ENCODE data around the gene BHMT2. TPM values are rescaled to one million over a fixed set of nuclear protein-coding genes. Genes with fewer than 3 reads are reported as not detected.
A peak's percentile ranks its signal among the peaks of the same experiment; 100 is the strongest.

The BHMT2 gene, protein sequence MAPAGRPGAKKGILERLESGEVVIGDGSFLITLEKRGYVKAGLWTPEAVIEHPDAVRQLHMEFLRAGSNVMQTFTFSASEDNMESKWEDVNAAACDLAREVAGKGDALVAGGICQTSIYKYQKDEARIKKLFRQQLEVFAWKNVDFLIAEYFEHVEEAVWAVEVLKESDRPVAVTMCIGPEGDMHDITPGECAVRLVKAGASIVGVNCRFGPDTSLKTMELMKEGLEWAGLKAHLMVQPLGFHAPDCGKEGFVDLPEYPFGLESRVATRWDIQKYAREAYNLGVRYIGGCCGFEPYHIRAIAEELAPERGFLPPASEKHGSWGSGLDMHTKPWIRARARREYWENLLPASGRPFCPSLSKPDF
- not detected in 2 replicates for total RNA-seq (2014; rRNA removed; shearing (Covaris generic))
- polyA plus RNA-seq (2015; cell fraction: cytosol; rRNA removed): not detected in 2 replicates
- not detected in 2 replicates for polyA plus RNA-seq (2015; cell fraction: nucleus; rRNA removed)

DNA sequence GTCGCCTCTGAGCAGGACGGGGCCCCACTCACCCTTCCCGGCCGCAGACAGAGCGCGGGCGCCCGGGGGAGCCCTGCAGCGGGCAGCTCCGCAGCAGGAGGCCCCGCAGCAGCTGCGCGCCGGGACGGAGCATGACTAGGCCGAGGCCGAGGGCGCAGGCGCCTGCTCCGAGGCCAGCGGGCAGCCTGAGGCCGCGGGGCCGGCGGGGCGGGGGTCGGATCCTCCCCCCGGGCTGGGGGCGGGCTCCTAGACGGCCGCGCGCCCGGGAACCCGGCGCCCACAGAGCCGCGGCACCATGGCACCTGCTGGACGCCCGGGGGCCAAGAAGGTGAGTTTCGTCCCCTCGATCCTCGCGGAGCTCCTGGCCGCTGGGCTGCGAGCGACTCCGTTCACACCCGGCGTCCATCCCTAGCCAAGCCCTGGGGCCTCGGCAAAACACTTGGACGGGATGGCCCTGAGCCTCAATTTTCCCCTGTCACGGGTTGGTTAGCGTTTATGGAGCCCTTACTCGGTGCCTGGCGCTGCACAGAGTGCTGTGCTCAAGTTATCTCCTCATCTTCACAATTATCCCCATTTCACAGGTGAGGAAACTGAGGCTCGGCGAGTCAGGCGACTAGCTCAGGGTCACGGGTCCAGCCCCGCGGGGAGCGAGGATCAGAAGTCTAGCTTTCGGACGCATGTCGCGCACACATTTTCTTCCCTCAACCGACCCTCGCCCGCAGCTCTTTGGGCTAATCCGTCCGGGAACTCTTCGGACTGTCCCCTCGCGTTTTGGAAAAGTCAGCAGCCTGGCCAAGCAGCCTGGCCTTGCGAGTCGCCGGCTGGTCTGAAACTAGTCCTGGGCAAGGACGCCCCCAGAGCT lies at the start of gene BHMT2, which contains the start of gene DMGDH:
Gene BHMT2, plus strand, starts transcription at position 280 of the 862 bp plus-strand sequence. Its CDS starts 16 bp downstream, at position 296.
Gene DMGDH, minus strand, starts transcription at position 187 of the 862 bp plus-strand sequence. Its CDS starts 54 bp downstream, at position 133.
- DNase-seq (ENCODE audit: low read depth): no peak

DNA sequence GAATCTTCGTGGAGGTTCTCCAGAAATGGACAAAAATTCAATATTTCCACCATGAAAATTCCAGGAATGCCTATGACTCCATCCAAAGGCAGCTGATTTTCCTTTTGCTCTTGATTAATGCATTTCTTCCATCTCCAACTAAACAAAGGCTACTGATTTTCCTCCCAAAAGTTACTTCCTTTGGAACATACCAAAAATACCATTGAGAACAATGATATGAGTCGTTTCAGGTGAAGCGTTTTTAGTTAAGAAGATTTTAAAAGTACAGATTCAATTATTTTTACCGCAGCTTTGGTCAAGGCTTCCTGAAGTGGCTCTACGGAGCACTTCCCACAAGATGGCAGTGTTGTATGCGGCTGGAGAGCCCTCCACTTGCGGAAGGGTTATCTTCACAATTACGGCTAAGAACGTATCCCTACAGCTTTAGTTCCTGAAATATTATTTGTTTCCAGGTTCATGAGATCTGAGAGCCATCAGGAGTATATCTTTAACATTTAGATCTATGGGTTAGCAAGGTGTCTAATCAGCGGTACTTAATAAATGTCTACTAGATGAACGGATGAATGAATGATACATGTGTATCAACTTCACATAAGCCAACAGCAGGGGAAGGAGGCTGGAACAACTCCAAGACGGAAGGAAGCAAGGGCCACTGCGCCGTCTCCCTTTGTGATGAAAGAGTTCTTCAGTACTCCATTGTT lies 48.6 kb upstream of the BHMT2 start:
- peak; percentile 55 for DNase-seq (ENCODE audit: low read depth)

DNA sequence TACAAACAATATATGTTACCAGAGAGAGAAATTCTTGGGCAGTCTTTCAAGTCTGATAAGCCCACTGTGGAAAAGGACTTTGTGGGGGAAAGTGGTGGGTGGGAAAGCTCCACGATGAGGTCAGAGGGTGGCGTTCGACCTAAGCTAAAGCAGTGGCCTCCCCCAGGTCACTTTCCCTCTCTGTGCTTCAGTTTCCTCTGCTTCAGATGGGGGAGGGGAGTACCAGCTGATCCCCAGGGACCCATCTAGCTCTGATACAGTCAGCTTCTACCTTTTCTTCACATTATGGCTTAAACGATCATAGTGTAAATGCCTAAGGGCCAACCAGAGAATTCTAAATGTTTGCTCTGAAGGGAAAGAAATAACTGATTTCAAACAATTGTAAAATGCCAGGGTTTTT lies 47.8 kb upstream of the BHMT2 start:
- DNase-seq (ENCODE audit: low read depth): no peak

DNA sequence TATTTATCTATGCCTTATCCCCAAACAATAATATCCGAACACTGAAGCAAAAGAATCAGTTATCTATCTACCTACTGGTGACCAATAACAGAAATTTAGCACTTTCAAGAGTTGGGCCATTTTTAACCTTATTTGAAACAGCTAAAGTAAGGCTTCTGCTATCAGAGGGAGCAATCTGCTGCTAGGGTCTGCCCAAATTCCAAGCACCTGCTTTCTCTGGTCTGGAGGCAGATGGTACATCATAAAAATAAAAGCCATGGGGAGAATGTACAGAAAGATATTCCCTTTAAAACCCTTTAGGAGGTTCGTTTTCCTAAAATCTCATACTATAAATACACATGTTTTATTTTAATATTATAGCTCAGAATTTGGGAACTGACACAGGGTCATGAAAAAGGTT lies 46.8 kb upstream of the BHMT2 start:
- no peak for DNase-seq (ENCODE audit: low read depth)

DNA sequence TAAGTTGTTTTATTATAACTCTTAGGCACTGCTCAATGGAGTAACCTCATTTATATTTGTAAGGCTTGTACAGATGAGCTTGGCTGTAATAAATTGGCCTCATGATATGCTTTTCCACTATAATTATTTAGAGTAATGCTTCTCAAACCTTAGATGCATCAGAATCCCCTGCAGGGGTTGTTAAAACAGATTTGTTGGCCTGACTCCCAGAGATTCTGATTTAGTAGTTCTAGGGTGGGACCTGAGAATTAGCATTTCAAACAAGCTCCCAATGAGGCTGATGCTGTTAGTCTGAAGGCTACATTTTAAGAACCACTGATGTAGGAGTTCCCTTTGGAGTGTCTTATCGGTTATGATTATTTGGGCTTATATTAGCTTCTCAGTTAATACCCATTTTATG lies 46.2 kb upstream of the BHMT2 start:
- DNase-seq (ENCODE audit: low read depth): no peak

DNA sequence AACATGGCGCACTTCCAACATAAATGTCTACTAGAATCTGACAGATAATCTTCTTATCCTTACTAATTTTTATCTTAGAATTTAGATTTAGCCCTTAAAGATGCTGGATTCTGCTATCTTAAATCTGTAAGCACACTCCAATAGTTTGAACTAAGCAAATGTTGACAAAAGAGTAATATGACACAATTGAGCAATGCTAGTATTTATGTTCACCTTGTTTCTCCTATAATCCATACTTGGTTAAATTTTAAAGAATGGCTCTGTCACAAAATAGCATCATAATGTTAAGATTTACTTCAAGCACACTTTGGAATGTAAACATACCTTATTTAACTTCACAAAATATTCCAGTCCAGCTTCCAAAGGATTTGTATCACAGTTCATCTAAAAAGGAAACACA lies 45.6 kb upstream of the BHMT2 start:
- no peak for DNase-seq (ENCODE audit: low read depth)

DNA sequence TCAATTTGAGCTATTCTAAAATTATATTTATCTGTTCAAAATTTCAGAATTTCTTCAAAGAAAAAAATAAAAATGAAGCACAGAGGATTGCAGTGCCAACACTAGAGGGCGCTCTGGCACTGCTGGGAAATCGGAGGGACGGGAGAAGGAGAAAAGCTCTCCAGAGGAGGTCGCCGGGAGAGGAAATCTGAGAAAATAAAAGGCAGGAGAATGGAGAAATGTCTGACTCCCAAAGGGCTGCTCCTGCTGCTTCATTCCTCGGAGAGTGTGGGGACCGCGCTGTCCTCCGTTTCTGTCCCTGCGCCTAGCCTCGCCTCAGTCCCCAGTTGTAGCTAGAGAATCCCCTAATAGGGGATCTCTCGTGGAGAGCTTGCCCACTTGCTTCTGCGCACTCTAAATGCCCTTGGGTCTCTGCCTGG lies 44.5 kb upstream of the BHMT2 start:
- peak; percentile 52 for DNase-seq (ENCODE audit: low read depth)

DNA sequence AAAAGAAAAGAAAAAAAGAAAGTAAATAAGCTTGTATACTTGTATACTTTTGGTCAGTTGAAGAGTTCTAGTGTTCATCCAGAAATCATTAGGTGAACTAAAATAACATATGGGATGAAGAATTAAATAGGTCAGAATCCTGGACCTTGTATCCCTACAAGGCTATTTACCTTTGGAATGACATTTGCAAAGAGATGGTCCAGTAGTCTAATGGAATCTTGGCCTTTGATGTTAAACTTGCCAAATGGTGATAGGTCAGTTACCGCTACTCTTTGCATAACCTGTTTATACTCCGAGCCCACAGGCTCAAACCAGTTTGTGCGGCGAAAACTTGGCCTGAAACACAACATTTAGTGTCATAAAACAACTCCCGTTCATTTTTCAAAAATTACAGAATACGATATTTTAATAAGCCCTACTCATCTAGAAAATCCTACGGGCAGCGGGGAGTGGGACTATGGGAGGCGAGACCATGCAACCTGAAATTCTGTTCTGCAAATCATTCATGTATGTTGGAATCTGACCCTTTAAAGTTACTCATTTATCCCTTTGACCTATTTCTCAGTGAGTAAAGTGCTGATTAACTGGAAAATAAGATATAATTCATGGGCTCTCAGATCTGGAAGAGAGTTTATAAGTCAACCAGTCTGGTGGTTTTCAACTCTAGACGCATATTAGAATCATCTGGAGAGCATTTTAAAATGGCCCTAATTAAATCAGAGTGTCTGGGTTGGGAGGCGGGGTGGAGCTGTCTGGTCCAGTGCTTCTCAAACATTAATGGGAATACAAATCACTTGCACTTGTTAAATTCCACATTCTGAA lies 38.7 kb upstream of the BHMT2 start:
- no peak for DNase-seq (ENCODE audit: low read depth)

DNA sequence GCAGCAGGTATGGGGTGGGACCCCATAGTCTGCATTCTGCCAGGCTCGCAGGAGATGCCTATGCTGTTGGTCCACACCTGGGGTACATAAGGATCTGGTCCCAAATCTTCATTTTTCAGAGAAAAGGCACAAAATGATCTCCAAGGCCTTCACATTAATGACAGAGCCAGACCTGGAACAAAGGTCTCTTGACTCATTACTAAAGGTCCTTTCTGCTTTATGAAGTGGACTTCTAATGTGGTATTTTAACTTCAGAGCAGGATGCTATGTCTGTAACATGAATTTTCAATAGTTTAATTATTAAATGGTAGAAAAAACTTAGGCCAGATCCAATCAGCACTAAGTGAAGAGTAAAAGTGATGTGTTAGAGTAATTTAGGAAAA lies 38.1 kb upstream of the BHMT2 start:
- no peak for DNase-seq (ENCODE audit: low read depth)

DNA sequence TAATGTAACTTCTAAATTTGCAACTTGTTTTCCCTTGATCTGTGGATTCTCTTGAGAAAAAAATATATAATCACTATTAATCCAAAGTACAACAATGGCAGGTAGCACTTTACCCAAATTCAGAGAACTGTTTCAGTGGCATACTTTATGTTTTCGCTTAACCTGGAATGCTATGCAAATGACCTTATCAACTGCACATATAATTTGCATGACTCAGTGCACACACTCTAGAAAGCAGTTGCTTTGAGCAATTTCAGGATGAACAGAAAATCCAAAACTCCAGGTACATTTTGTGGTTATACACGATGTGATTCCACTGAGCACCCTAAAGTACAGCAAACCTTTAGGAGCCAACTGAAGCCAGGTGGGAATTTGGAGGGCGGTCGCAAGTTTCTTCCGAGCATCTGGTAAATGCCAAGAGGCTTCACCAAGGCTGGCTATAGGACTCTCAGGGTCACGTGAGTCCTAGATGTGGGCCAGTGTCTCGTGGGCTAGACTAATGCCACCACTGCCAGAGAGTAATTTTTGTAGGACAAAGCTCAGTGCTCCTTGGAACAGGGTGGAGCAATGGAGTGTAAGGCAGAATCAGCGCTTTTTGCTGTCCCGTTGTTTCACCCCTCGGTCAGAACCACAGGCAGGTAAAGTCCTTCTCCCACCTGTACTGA lies 37.4 kb upstream of the BHMT2 start:
- no peak for DNase-seq (ENCODE audit: low read depth)

DNA sequence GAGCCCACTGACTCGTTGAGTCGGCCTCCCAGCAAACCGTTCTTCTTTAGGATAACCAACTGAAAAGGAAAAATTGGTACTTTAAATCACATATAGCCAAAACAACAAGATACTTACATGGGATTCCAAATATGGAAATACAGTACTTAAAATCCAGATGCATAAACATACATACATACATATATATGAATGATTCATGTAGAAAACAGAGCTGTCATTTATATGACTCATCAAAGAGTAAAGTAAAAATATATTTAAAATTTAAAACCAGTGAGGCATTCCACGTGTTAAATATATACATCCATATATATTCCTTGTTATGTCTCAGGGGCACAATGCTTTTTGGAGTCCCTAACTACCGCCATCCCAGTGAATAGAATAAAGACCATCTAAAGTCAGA lies 36.8 kb upstream of the BHMT2 start:
- DNase-seq (ENCODE audit: low read depth): no peak

DNA sequence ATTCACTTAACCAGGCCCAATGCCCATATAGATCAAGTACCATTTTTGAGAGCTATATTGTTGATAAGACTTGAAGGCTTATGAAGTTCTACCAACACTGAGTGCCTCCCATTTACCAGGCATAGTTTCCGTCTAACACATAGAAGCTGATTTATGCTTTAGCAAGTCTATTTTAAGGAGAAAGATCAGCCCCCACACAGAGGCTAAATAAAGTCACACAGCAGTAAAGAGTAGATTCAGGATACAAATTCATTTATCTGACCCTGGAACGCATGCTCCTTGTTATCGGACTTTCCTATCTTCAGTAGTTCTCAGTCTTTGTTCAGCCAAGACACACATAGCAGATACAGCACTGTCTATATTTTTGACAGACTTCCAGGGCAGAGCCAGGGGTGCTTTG lies 34.3 kb upstream of the BHMT2 start:
- no peak for DNase-seq (ENCODE audit: low read depth)

DNA sequence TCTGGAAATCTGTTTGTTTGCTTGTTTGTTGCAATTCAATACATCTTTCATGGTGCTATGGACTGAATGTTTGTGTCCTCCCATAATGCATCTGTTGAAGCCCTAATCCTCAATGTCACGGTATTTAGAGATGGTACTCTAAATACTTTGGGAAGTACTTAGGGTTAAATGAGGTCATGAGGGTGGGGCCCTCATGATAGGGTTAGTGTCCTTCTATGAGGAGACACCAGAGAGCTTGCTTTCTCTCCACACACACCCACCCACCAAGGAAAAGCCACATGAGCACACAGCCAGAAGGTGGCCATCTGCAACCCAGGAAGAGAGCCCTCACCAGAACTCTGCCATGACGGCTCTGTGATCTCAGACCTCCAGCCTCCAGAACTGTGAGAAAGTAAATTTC lies 32.8 kb upstream of the BHMT2 start:
- DNase-seq (ENCODE audit: low read depth): no peak

DNA sequence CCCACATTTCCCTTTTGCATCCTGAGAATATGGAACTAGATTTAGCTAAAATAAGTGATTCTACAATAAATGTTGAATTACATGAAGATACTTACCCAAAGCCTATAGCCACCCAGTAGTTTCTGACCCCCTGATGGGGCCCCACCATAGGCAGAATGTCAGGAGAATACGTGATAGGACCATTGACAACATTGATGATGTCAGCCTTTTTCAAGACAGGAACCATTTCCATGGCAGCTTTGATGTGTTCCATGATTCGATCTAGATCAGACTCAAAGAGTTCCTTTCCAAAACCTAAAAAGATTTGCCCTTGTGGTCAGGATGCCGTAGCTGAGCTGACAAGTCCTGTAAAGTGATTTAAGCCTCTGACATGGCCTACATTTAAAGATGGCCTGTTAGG lies 27.4 kb upstream of the BHMT2 start:
- DNase-seq (ENCODE audit: low read depth): no peak

DNA sequence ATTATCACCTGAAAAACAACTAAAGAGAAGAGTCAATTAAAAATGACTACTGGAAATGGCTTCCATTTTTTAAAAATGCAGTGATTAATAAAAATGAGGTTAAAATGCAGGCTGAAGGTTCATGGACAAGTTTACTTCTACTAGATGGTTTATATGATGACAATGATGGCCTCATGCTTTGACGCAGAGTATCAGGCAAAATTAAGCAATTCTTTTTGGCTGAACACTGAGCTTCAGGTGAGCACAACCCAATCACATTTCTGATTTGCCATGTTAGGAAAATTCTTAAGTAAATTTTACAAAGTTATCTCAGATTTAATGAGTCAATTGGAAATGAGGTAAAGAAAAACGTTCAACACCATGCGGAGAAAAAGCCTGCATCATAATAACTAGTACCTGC lies 22.4 kb upstream of the BHMT2 start:
- DNase-seq (ENCODE audit: low read depth): no peak

DNA sequence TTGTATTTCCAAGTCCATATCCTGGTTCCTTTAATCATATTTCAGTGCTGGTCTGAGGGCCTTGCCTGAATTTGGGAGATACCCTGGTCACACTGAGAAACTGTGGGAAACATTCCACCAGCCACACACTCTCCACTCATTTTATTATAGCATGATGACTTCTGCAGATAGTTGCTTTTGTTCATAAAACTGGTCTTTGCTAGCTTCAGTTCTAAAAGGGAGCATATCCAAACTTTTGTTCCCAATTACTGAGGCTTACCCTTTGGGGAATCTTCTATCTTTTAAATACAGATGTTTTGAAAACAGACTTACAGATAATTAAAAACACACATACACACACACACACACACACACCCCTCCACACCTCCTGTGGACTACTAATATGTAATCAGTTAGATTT lies 21.1 kb upstream of the BHMT2 start:
- DNase-seq (ENCODE audit: low read depth): no peak

DNA sequence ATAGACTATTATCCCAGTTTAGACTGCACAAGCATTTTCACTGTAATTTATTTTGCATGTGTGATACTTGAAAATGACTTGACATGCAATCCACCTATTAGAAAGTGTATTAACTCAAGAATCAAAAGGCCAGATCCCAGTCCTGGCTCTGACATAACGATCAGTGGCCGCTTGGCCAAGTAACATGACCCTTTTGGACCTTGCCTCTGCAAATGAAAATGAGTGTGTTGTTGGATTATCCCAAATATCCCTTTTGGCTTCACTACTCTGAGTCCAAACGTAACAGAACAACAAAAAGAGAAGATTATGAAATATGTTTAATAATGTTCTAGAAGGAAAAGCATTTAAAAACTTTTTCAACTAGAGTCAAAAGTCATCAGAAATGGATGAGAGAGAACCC lies 19.1 kb upstream of the BHMT2 start:
- DNase-seq (ENCODE audit: low read depth): no peak

DNA sequence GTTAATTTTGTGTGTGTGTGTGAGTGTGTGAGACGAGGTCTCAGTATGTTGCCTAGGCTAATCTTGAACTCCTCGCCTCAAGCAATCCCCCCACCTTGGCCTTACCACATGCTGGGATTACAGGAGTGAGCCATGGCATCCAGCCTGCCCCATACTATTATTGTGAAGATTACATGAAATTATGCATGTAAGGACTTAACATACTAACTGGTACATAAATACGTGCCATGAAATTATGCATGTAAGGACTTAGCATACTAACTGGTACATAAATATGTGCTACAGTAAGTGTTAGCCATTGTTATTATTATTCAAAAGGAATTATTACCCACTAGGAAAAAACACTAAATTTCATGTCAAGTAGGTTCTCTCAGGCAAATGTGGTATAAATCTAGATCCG lies 16.2 kb upstream of the BHMT2 start:
- DNase-seq (ENCODE audit: low read depth): no peak

DNA sequence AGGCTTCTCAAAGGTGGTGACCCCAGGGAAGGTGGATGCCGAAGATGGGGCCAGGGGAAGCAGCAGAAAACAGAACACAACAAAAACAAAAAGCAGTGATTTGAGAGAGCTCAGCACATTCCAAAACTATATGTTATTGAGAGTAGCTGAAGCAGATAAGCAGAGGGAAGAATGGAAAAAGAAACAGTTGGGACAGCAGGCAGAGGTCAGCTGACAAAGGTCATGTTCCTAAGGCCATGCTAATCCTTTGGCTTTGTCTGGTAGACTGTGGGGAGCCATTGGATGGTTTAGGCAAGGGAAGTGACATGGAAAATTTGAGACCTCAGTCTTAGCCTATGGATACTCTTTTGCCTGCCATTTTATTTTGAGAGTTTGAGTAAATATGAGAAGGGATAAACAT lies 14.6 kb upstream of the BHMT2 start:
- no peak for DNase-seq (ENCODE audit: low read depth)

DNA sequence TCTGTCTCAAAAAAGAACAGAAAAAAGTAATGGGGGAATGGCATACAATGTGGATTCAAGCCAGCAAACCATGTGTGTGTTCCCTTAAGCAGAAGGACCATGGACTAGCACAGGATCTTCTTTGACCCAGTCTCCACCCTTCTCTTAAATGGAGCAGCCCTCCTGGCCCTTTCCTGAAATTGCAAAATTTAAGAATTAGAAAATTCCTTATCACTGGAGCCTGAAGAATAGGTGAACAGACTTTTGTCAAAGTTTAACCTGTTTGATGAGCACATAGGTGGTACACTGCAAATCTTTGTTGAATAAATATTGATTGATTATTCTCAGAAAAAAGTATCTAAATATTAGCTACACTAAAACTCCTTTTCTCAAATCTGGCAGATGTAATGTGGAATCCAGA lies 12.7 kb upstream of the BHMT2 start:
- no peak for DNase-seq (ENCODE audit: low read depth)
